IPS DF 4.7 (cell line): ENCODE measurements around the gene QSOX1.

Experiments used
- DNase-seq: peaks from one replicate; pipeline ENCODE4 v3.0.0-alpha.2; 2013; ENCODE audit warnings: low spot score; ENCODE audit errors: extremely low read depth

Gene QSOX1

GRCh38 chr1:180213401-180214170, 58.9 kb downstream of the QSOX1 start:
- no peak for DNase-seq

GRCh38 chr1:180215856-180216625, 61.4 kb downstream of the QSOX1 start:
- DNase-seq = no peak

GRCh38 chr1:180217006-180217405, 62.3 kb downstream of the QSOX1 start:
- DNase-seq = no peak

GRCh38 chr1:180218806-180219765, 64.4 kb downstream of the QSOX1 start:
- no peak for DNase-seq

GRCh38 chr1:180219776-180220175, 65.1 kb downstream of the QSOX1 start:
- no peak for DNase-seq

GRCh38 chr1:180221462-180221861, 66.8 kb downstream of the QSOX1 start:
- no peak for DNase-seq

GRCh38 chr1:180224902-180225301, 70.2 kb downstream of the QSOX1 start:
- DNase-seq = no peak

- no peak for DNase-seq
These were observed 70.7 kb downstream of the QSOX1 start for GRCh38 chr1:180225403-180225802.

- no peak for DNase-seq
These were observed 73.4 kb downstream of the QSOX1 start for GRCh38 chr1:180227861-180228647.

GRCh38 chr1:180228648-180229482, 74.2 kb downstream of the QSOX1 start:
- DNase-seq = no peak

GRCh38 chr1:180229483-180230415, 75.1 kb downstream of the QSOX1 start, which contains the start of gene LHX4:
Gene LHX4 (plus strand): TSS chr1:180230264. CDS start chr1:180230530, 266 bp downstream.
- no peak for DNase-seq

- no peak for DNase-seq
These were observed 75.7 kb downstream of the QSOX1 start for GRCh38 chr1:180230416-180230790.

- no peak for DNase-seq
These were observed 76.3 kb downstream of the QSOX1 start for GRCh38 chr1:180230791-180231505.

- no peak for DNase-seq
These were observed 76.8 kb downstream of the QSOX1 start for GRCh38 chr1:180231506-180231921.

- DNase-seq = no peak
These were observed 77.3 kb downstream of the QSOX1 start for GRCh38 chr1:180231936-180232335.

GRCh38 chr1:180232521-180233043, 77.9 kb downstream of the QSOX1 start:
- DNase-seq = no peak

- DNase-seq = no peak
These were observed 78.7 kb downstream of the QSOX1 start for GRCh38 chr1:180233191-180234011.
